ENCODE results near the gene HDAC11. TPM values are rescaled to one million over a fixed set of nuclear protein-coding genes. Genes with fewer than 3 reads are reported as not detected.
"Not testable (repeated sequence)": the region's sequence is repeated elsewhere in the genome, so short reads cannot be mapped to it uniquely, and the experiment has no call there.

HDAC11 gene
- total RNA-seq, 1 experiment from 2014 or later, result 1.0 TPM

DNA sequence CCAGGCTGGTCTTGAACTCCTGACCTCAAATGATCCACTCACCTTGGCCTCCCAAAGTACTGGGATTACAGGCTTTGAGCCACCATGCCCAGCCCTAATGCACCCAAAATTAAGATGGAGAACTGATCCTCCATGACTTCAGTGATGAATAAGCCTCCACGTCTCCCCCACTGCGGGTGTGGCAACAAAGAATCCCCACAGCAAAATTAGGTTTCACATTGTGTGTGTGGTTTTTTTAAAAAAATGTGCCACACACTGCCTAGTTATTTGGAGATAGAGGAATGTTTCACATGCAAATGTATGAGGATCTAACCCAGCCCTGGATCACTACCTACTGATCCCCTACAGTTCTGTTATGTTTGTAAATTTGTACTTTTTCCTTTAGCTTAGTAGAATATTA lies 17.3 kb downstream of the HDAC11 start:
- DNase-seq (ENCODE audit: low spot score), result no peak
- Histone ChIP-seq H3K27ac (ENCODE audit: low read depth, low read length, poor library complexity, severe bottlenecking) (no peak overlapping the region), H3K9me3 (ENCODE audit: low read depth, low read length, poor library complexity, severe bottlenecking) (no peaks in the 10 kb centered on the region), H3K27me3 (replicated peaks; ENCODE audit: insufficient read depth, low read depth, low read length, poor library complexity) (no peaks in the 10 kb centered on the region), H3K4me3 (ENCODE audit: low read depth, low read length, poor library complexity, severe bottlenecking) (no peak overlapping the region), H3K36me3 (ENCODE audit: insufficient read depth, low read length, poor library complexity, severe bottlenecking) (no peaks in the 10 kb centered on the region), H3K4me1 (ENCODE audit: insufficient read depth, low read length, poor library complexity, severe bottlenecking) (no peaks in the 10 kb centered on the region)
- intact Hi-C loops (cut with micrococcal nuclease; ENCODE audit: unreplicated experiment), result loop anchor here (10.0 kb wide), 1 partner anchor 387 kb away; the partner anchor contains the start of gene WNT7A
- POLR2A ChIA-PET (ENCODE audit: low non-redundant PET), result no interaction called here
- TF ChIP-seq, protein P1, sequence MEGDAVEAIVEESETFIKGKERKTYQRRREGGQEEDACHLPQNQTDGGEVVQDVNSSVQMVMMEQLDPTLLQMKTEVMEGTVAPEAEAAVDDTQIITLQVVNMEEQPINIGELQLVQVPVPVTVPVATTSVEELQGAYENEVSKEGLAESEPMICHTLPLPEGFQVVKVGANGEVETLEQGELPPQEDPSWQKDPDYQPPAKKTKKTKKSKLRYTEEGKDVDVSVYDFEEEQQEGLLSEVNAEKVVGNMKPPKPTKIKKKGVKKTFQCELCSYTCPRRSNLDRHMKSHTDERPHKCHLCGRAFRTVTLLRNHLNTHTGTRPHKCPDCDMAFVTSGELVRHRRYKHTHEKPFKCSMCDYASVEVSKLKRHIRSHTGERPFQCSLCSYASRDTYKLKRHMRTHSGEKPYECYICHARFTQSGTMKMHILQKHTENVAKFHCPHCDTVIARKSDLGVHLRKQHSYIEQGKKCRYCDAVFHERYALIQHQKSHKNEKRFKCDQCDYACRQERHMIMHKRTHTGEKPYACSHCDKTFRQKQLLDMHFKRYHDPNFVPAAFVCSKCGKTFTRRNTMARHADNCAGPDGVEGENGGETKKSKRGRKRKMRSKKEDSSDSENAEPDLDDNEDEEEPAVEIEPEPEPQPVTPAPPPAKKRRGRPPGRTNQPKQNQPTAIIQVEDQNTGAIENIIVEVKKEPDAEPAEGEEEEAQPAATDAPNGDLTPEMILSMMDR (conservative IDR thresholded peaks at IDR 0.05; ENCODE audit: low read depth, low read length), result no peak
- TF ChIP-seq EZH2 (IDR thresholded peaks at IDR 0.05; ENCODE audit: borderline replicate concordance, low read depth, low read length, poor library complexity, severe bottlenecking), result no peak
- no TSS peak for BruUV-seq (replicated peaks)
- CTCF ChIA-PET, result interaction anchor here (0.5 to 5.6 kb wide), 3 partner anchors 79 to 391 kb away, joined by 5 to 99 read pairs (median 6); no protein-coding TSS in a partner anchor

DNA sequence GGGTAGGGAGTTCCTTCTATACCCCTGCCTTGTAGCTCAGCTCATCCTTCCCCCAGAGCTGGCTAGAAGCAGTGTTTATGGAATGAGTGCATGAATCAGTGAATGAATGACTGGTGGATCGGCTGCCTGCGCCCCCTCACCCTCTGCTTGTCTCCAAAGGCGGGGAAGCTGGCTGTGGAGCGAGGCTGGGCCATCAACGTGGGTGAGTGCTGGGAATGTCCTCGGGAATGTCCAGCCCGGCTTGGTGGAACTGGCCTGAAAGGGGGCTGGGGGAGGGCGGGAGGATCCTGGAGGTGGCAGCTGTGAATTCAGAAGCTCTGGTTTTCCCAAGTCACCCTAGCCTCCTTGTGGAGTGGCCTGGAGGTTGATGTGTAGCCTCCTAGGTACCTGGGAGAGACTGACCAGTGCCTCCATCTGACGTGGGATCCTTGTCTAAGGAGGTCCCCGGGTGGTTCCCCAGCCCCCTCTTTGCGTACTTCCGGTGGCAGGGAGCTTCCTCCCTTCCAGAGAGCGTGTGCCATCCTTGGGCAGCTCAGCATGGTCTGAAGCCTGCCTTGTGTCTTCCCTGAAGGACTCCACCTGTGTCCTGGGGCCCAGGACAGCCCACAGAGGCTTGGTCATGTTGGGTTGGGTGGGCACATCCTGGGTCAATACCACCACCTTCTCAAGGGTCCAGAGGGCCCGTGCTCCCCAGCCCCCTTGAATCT lies 18.4 kb downstream of the HDAC11 start:
- intact Hi-C loops (cut with micrococcal nuclease; ENCODE audit: unreplicated experiment), result loop anchor here (10.0 kb wide), 1 partner anchor 386 kb away; the partner anchor contains the start of gene WNT7A
- H3K9me3 ChIP-seq (ENCODE audit: low read depth, low read length, poor library complexity, severe bottlenecking), result no peaks in the 10 kb centered on the region
- no peak overlapping the region for H3K27ac ChIP-seq (ENCODE audit: low read depth, low read length, poor library complexity, severe bottlenecking)
- H3K4me3 ChIP-seq (ENCODE audit: low read depth, low read length, poor library complexity, severe bottlenecking), result no peak overlapping the region
- BruUV-seq (replicated peaks), result no TSS peak
- CTCF ChIA-PET, result interaction anchor here (1.5 to 5.6 kb wide), 2 partner anchors 149 to 159 kb away, joined by 3 to 99 read pairs; no protein-coding TSS in a partner anchor
- no peak for DNase-seq (ENCODE audit: low spot score)
- no peaks in the 10 kb centered on the region for H3K27me3 ChIP-seq (replicated peaks; ENCODE audit: insufficient read depth, low read depth, low read length, poor library complexity)
- H3K4me1 ChIP-seq (ENCODE audit: insufficient read depth, low read length, poor library complexity, severe bottlenecking), result no peaks in the 10 kb centered on the region
- TF ChIP-seq EZH2 (IDR thresholded peaks at IDR 0.05; ENCODE audit: borderline replicate concordance, low read depth, low read length, poor library complexity, severe bottlenecking), result no peak
- TF ChIP-seq, protein P1 (conservative IDR thresholded peaks at IDR 0.05; ENCODE audit: low read depth, low read length), result no peak
- no peaks in the 10 kb centered on the region for H3K36me3 ChIP-seq (ENCODE audit: insufficient read depth, low read length, poor library complexity, severe bottlenecking)
- POLR2A ChIA-PET (ENCODE audit: low non-redundant PET), result no interaction called here

DNA sequence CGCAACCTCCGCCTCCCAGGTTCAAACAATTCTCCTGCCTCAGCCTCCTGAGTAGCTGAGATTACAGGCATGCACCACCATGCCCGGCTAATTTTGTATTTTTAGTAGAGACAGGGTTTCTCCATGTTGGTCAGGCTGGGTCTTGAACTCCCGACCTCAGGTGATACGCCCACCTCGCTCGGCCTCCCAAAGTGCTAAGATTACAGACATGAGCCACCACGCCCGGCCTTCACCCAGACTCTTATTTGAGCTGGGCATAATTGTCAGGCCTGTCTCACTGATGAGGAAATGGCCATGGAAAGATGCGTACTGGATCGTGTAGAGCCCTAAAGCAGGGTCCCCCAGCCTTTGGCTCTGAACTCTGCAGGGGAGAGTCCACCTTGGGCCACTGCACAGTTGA lies 19.1 kb downstream of the HDAC11 start:
- CTCF ChIA-PET, result interaction anchor here (1.5 to 5.6 kb wide), 2 partner anchors 148 to 158 kb away, joined by 3 to 99 read pairs; no protein-coding TSS in a partner anchor
- H3K4me3 ChIP-seq (ENCODE audit: low read depth, low read length, poor library complexity, severe bottlenecking); H3K27me3 ChIP-seq (replicated peaks; ENCODE audit: insufficient read depth, low read depth, low read length, poor library complexity); BruUV-seq (replicated peaks); DNase-seq (ENCODE audit: low spot score); H3K9me3 ChIP-seq (ENCODE audit: low read depth, low read length, poor library complexity, severe bottlenecking); H3K36me3 ChIP-seq (ENCODE audit: insufficient read depth, low read length, poor library complexity, severe bottlenecking); H3K4me1 ChIP-seq (ENCODE audit: insufficient read depth, low read length, poor library complexity, severe bottlenecking); POLR2A ChIA-PET (ENCODE audit: low non-redundant PET); H3K27ac ChIP-seq (ENCODE audit: low read depth, low read length, poor library complexity, severe bottlenecking): not testable (repeated sequence)
- intact Hi-C loops (cut with micrococcal nuclease; ENCODE audit: unreplicated experiment), result loop anchor here (10.0 kb wide), 1 partner anchor 386 kb away; the partner anchor contains the start of gene WNT7A
